GM12878 (cell line): ENCODE measurements around the gene ZSCAN5B. TPM values are rescaled to one million over a fixed set of nuclear protein-coding genes. Genes with fewer than 3 reads are reported as not detected.

ENCODE experiments used
- BACH1 ChIP-seq: fragments of 450-650 bp; IDR thresholded peaks from 2 replicates; pipeline ENCODE4 v1.6.1; 2017; ENCODE audit warnings: mild to moderate bottlenecking, borderline replicate concordance
- BMI1 ChIP-seq: fragments of 450-650 bp; IDR thresholded peaks from 2 replicates; pipeline ENCODE4 v1.6.1; 2016; ENCODE audit warnings: mild to moderate bottlenecking, moderate library complexity, borderline replicate concordance
- CREB1 ChIP-seq: IDR thresholded peaks from 2 replicates; pipeline ENCODE4 v1.6.1; 2012; ENCODE audit warnings: low read depth, mild to moderate bottlenecking, inconsistent platforms
- EED ChIP-seq: sonication (generic); IDR thresholded peaks from 2 replicates; pipeline ENCODE4 v1.6.1; 2016; ENCODE audit warnings: antibody characterized with exemption, low read depth
- EZH2 ChIP-seq: IDR thresholded peaks from 2 replicates; pipeline ENCODE4 v1.6.1; 2012; ENCODE audit warnings: low read depth, mild to moderate bottlenecking, control low read depth, inconsistent platforms, low read length, borderline replicate concordance; ENCODE audit not compliant: control insufficient read depth
- FOS ChIP-seq: IDR thresholded peaks from 3 replicates; pipeline ENCODE4 v1.6.1; 2011; ENCODE audit warnings: borderline replicate concordance; ENCODE audit not compliant: insufficient read length; ENCODE audit errors: extremely low read depth
- FOXM1 ChIP-seq: IDR thresholded peaks from 2 replicates; pipeline ENCODE4 v1.6.1; 2012; ENCODE audit warnings: low read depth, mild to moderate bottlenecking, inconsistent platforms, low read length, moderate library complexity
- GATAD2B ChIP-seq: fragments of 450-650 bp; conservative IDR thresholded peaks from 2 replicates; pipeline ENCODE4 v1.6.1; 2017; ENCODE audit warnings: low read depth, mild to moderate bottlenecking, moderate library complexity
- HDGF ChIP-seq: fragments of 450-650 bp; IDR thresholded peaks from 2 replicates; pipeline ENCODE4 v1.6.1; 2016; ENCODE audit warnings: antibody characterized with exemption
- IKZF2 ChIP-seq, 2 experiments: fragments of 450-650 bp; IDR thresholded peaks; 2 replicates each; pipeline ENCODE4 v1.6.1; 2017; ENCODE audit warnings: mild to moderate bottlenecking in 2 of 2, moderate library complexity in 2 of 2
- JUNB ChIP-seq: IDR thresholded peaks from 2 replicates; pipeline ENCODE4 v1.6.1; 2016; ENCODE audit warnings: antibody characterized with exemption, mild to moderate bottlenecking
- LARP7 ChIP-seq: fragments of 450-650 bp; IDR thresholded peaks from 2 replicates; pipeline ENCODE4 v1.6.1; 2017; ENCODE audit warnings: mild to moderate bottlenecking
- MXI1 ChIP-seq: fragments of 150-350 bp; IDR thresholded peaks from 2 replicates; pipeline ENCODE4 v1.6.1; 2011; ENCODE audit warnings: low read depth, mild to moderate bottlenecking, inconsistent platforms, low read length, improper control_type of control experiment
- SIN3A ChIP-seq: IDR thresholded peaks from 2 replicates; pipeline ENCODE4 v1.6.1; 2012; ENCODE audit warnings: low read depth, low read length, improper control_type of control experiment
- SMAD1 ChIP-seq: fragments of 450-650 bp; IDR thresholded peaks from 2 replicates; pipeline ENCODE4 v1.6.1; 2018; ENCODE audit warnings: mild to moderate bottlenecking, low read depth; ENCODE audit not compliant: partially characterized antibody
- SMAD5 ChIP-seq: IDR thresholded peaks from 2 replicates; pipeline ENCODE4 v1.6.1; 2016; ENCODE audit warnings: antibody characterized with exemption, low read depth
- SMC3 ChIP-seq: IDR thresholded peaks from 2 replicates; pipeline ENCODE4 v1.6.1; 2011; ENCODE audit warnings: low read length, improper control_type of control experiment, borderline replicate concordance
- SRF ChIP-seq, 2 experiments: IDR thresholded peaks; 2 replicates each; pipeline ENCODE4 v1.6.1; 2011; ENCODE audit warnings: low read depth in 2 of 2, low read length in 2 of 2, mild to moderate bottlenecking in 1 of 2, moderate library complexity in 1 of 2
- ZBTB4 ChIP-seq: fragments of 450-650 bp; formaldehyde crosslinking; IDR thresholded peaks from 2 replicates; pipeline ENCODE4 v1.4.0; 2022; ENCODE audit warnings: mild to moderate bottlenecking, moderate library complexity
- ZNF592 ChIP-seq: fragments of 450-650 bp; IDR thresholded peaks from 2 replicates; pipeline ENCODE4 v1.6.1; 2017; ENCODE audit warnings: mild to moderate bottlenecking, moderate library complexity
- polyA plus RNA-seq, 11 experiments: library from polyadenylated mRNA; depleted of rRNA in 4 of 11; unstranded in 6 of 11; stranded (reverse) in 5 of 11; fragments of >200 nt; fragmentation: Nextera tagmentation in 4 of 11; fragmentation: Illumina TruSeq in 1 of 11; extraction: Ambion mirVana in 4 of 11; extraction: Trizol in 1 of 11; gene quantifications; 1 replicate in 1 of 11; 2 replicates in 10 of 11; pipeline versions ENCODE4 v1.2.1 to v1.2.3, GENCODE V29; 2011 to 2016; ENCODE audit warnings: inconsistent platforms in 2 of 11, missing spikeins in 2 of 11, low read depth in 1 of 11
- total RNA-seq, 4 experiments: library from RNA; depleted of rRNA in 3 of 4; stranded (reverse); fragments of >200 nt in 3 of 4; fragmentation: Illumina TruSeq in 1 of 4; extraction: Trizol in 1 of 4; gene quantifications; 2 replicates each; pipeline versions ENCODE4 v1.2.1 to v1.2.3, GENCODE V29; 2013 to 2021
- TF ChIP-seq, protein P1 (sequence below): IDR thresholded peaks from 2 replicates; pipeline ENCODE4 v1.6.1; 2012; ENCODE audit warnings: low read depth, low read length, improper control_type of control experiment
- TF ChIP-seq, protein P2 (sequence below): IDR thresholded peaks from 2 replicates; pipeline ENCODE4 v1.6.1; 2012; ENCODE audit warnings: low read depth, low read length, improper control_type of control experiment

The ZSCAN5B gene
- total and polyA plus RNA-seq, 10 of the 15 experiments (the other 5 are each of a cell fraction or from before 2014, with no cell fraction given): 0.04 TPM; not detected in 9

DNA sequence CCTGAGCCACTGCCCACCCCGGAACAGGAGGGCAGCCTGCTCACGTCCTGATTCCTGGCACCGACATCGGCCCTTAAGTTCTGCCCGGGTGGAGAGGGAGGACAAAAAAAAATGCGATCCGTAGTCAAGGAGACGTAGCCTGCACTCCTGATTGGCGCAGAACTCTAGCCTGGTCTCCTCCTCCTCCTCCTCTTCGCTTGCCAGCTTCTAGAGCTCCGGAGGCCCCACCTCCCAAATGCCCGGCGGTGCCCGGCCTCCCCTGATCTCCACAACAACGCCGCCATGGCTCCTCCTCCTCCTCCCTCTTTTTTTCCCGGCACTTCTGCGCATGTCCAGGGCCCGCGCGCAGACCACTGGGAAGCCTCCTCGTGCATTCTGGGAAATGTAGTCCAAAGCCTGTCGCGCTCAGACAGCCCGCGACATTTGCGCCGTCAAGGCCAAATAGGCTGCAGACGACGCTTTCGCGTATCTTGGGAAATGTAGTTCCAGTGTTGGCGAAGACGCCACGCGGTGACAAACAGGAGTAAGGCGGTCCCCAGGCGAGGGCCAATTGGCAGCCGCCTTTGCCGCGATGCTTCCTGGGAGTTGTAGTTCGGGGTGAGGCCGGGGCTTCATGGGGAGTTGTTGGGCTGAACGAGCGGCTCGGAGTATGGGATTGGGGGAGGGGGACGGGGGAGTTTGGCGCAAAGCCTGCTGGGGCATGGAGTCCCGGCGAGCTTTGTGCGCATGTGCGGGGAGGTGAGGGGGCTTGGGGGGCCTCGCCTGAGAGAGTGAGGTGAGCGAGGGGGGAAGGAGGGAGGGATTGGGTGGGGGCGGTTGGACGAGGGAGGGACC lies 56.8 kb downstream of the ZSCAN5B start, which contains the start of gene ZNF444 (continued):
- TF ChIP-seq SMAD1 (no peak), SMC3 (no peak), IKZF2 (IDR thresholded peaks at IDR 0.05) (no peak), FOXM1 (no peak), JUNB (no peak), ZBTB4 (CRISPR knock-in tag) (no peak), HDGF (peak; percentile 91), GATAD2B (no peak), SRF (IDR thresholded peaks at IDR 0.05; ENCODE audit: low read depth in 2 of 2, low read length in 2 of 2) (peak; percentile 21 to 77), FOS (no peak), LARP7 (no peak), SIN3A (no peak), BACH1 (no peak), EED (no peak), MXI1 (peak; percentile 81), SMAD5 (no peak), BMI1 (peak; percentile 74; the same call in 1 of the 2 replicates), EZH2 (no peak), CREB1 (peak; percentile 98), ZNF592 (no peak)
- TF ChIP-seq, protein P1, sequence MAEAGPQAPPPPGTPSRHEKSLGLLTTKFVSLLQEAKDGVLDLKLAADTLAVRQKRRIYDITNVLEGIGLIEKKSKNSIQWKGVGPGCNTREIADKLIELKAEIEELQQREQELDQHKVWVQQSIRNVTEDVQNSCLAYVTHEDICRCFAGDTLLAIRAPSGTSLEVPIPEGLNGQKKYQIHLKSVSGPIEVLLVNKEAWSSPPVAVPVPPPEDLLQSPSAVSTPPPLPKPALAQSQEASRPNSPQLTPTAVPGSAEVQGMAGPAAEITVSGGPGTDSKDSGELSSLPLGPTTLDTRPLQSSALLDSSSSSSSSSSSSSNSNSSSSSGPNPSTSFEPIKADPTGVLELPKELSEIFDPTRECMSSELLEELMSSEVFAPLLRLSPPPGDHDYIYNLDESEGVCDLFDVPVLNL: no peak; the same call in 1 of the 2 replicates
- TF ChIP-seq, protein P2, sequence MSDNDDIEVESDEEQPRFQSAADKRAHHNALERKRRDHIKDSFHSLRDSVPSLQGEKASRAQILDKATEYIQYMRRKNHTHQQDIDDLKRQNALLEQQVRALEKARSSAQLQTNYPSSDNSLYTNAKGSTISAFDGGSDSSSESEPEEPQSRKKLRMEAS: no peak; the same call in 1 of the 2 replicates
